ENCODE data around the gene ELAVL4.

The ELAVL4 gene

GRCh38 chr1:50197216-50197615, 88.5 kb downstream of the ELAVL4 start:
- Histone ChIP-seq H3K9me3 (ENCODE audit: control insufficient read depth, low read length) (no peaks in the 10 kb centered on the region), H3K4me1 (ENCODE audit: control insufficient read depth, insufficient read depth, low read length) (no peaks in the 10 kb centered on the region), H3K4me3 (ENCODE audit: insufficient read depth, low read depth, low read length) (no peak overlapping the region), H3K27me3 (ENCODE audit: control insufficient read depth, insufficient read depth, low read length, poor library complexity, severe bottlenecking) (no peaks in the 10 kb centered on the region), H3K27ac (ENCODE audit: insufficient read depth, low read depth, low read length, poor library complexity, severe bottlenecking) (no peak overlapping the region), H3K36me3 (ENCODE audit: control insufficient read depth, insufficient read depth, low read length) (no peaks in the 10 kb centered on the region)
- WGBS, 2 experiments: 83 to 92% methylated on average over 3 of the region's 3 CpGs

GRCh38 chr1:50208315-50208714, 99.6 kb downstream of the ELAVL4 start:
- Histone ChIP-seq H3K4me3 (ENCODE audit: insufficient read depth, low read depth, low read length) (no peak overlapping the region), H3K36me3 (ENCODE audit: control insufficient read depth, insufficient read depth, low read length) (no peaks in the 10 kb centered on the region), H3K27me3 (ENCODE audit: control insufficient read depth, insufficient read depth, low read length, poor library complexity, severe bottlenecking) (no peaks in the 10 kb centered on the region), H3K9me3 (ENCODE audit: control insufficient read depth, low read length) (no peaks in the 10 kb centered on the region), H3K4me1 (ENCODE audit: control insufficient read depth, insufficient read depth, low read length) (no peaks in the 10 kb centered on the region), H3K27ac (ENCODE audit: insufficient read depth, low read depth, low read length, poor library complexity, severe bottlenecking) (no peak overlapping the region)
- 32 to 57% methylated on average over 2 of the region's 2 CpGs for WGBS, 2 experiments

- Histone ChIP-seq H3K36me3 (ENCODE audit: control insufficient read depth, insufficient read depth, low read length) (no peaks in the 10 kb centered on the region), H3K9me3 (ENCODE audit: control insufficient read depth, low read length) (no peaks in the 10 kb centered on the region), H3K4me3 (ENCODE audit: insufficient read depth, low read depth, low read length) (no peak overlapping the region), H3K27ac (ENCODE audit: insufficient read depth, low read depth, low read length, poor library complexity, severe bottlenecking) (no peak overlapping the region), H3K4me1 (ENCODE audit: control insufficient read depth, insufficient read depth, low read length) (no peaks in the 10 kb centered on the region), H3K27me3 (ENCODE audit: control insufficient read depth, insufficient read depth, low read length, poor library complexity, severe bottlenecking) (no peaks in the 10 kb centered on the region)
- 46 to 55% methylated on average over 1 of the region's 1 CpG for WGBS, 2 experiments
Observed at GRCh38 chr1:50208756-50209155, 100.0 kb downstream of the ELAVL4 start.

GRCh38 chr1:50209749-50210148, 101.0 kb downstream of the ELAVL4 start:
- H3K27ac ChIP-seq (ENCODE audit: insufficient read depth, low read depth, low read length, poor library complexity, severe bottlenecking): no peak overlapping the region
- 81 to 85% methylated on average over 1 of the region's 1 CpG for WGBS, 2 experiments
- no peaks in the 10 kb centered on the region for H3K36me3 ChIP-seq (ENCODE audit: control insufficient read depth, insufficient read depth, low read length)
- H3K9me3 ChIP-seq (ENCODE audit: control insufficient read depth, low read length): no peaks in the 10 kb centered on the region
- H3K4me1 ChIP-seq (ENCODE audit: control insufficient read depth, insufficient read depth, low read length): no peaks in the 10 kb centered on the region
- no peak overlapping the region for H3K4me3 ChIP-seq (ENCODE audit: insufficient read depth, low read depth, low read length)
- H3K27me3 ChIP-seq (ENCODE audit: control insufficient read depth, insufficient read depth, low read length, poor library complexity, severe bottlenecking): no peaks in the 10 kb centered on the region

GRCh38 chr1:50213505-50213904, 104.8 kb downstream of the ELAVL4 start:
- Histone ChIP-seq H3K4me1 (ENCODE audit: control insufficient read depth, insufficient read depth, low read length) (no peaks in the 10 kb centered on the region), H3K27me3 (ENCODE audit: control insufficient read depth, insufficient read depth, low read length, poor library complexity, severe bottlenecking) (no peaks in the 10 kb centered on the region), H3K4me3 (ENCODE audit: insufficient read depth, low read depth, low read length) (no peak overlapping the region), H3K27ac (ENCODE audit: insufficient read depth, low read depth, low read length, poor library complexity, severe bottlenecking) (no peak overlapping the region), H3K9me3 (ENCODE audit: control insufficient read depth, low read length) (peaks cover 2% of the 10 kb centered on the region), H3K36me3 (ENCODE audit: control insufficient read depth, insufficient read depth, low read length) (no peaks in the 10 kb centered on the region)
- WGBS, 2 experiments: 51 to 58% methylated on average over 3 of the region's 3 CpGs

GRCh38 chr1:50214717-50215116, 106.0 kb downstream of the ELAVL4 start:
- Histone ChIP-seq H3K9me3 (ENCODE audit: control insufficient read depth, low read length) (peaks cover 2% of the 10 kb centered on the region), H3K4me1 (ENCODE audit: control insufficient read depth, insufficient read depth, low read length) (no peaks in the 10 kb centered on the region), H3K27me3 (ENCODE audit: control insufficient read depth, insufficient read depth, low read length, poor library complexity, severe bottlenecking) (no peaks in the 10 kb centered on the region), H3K36me3 (ENCODE audit: control insufficient read depth, insufficient read depth, low read length) (no peaks in the 10 kb centered on the region), H3K27ac (ENCODE audit: insufficient read depth, low read depth, low read length, poor library complexity, severe bottlenecking) (no peak overlapping the region), H3K4me3 (ENCODE audit: insufficient read depth, low read depth, low read length) (no peak overlapping the region)
- 80 to 85% methylated on average over 8 of the region's 8 CpGs for WGBS, 2 experiments

GRCh38 chr1:50218344-50219120, 109.8 kb downstream of the ELAVL4 start:
- Histone ChIP-seq H3K9me3 (ENCODE audit: control insufficient read depth, low read length) (peaks cover 2% of the 10 kb centered on the region), H3K27me3 (ENCODE audit: control insufficient read depth, insufficient read depth, low read length, poor library complexity, severe bottlenecking) (no peaks in the 10 kb centered on the region)

GRCh38 chr1:50228871-50229384, 120.2 kb downstream of the ELAVL4 start:
- 66 to 80% methylated on average over 4 of the region's 4 CpGs for WGBS, 2 experiments
- Histone ChIP-seq H3K9me3 (ENCODE audit: control insufficient read depth, low read length) (no peaks in the 10 kb centered on the region), H3K36me3 (ENCODE audit: control insufficient read depth, insufficient read depth, low read length) (no peaks in the 10 kb centered on the region), H3K4me3 (ENCODE audit: insufficient read depth, low read depth, low read length) (no peak overlapping the region), H3K27ac (ENCODE audit: insufficient read depth, low read depth, low read length, poor library complexity, severe bottlenecking) (no peak overlapping the region), H3K4me1 (ENCODE audit: control insufficient read depth, insufficient read depth, low read length) (no peaks in the 10 kb centered on the region), H3K27me3 (ENCODE audit: control insufficient read depth, insufficient read depth, low read length, poor library complexity, severe bottlenecking) (no peaks in the 10 kb centered on the region)

More at GRCh38 chr1:50218344-50219120, 109.8 kb downstream of the ELAVL4 start:
- no peak overlapping the region for H3K4me3 ChIP-seq (ENCODE audit: insufficient read depth, low read depth, low read length)
- H3K27ac ChIP-seq (ENCODE audit: insufficient read depth, low read depth, low read length, poor library complexity, severe bottlenecking): no peak overlapping the region
- no peaks in the 10 kb centered on the region for H3K36me3 ChIP-seq (ENCODE audit: control insufficient read depth, insufficient read depth, low read length)
- WGBS, 2 experiments: 75 to 76% methylated on average over 7 of the region's 7 CpGs
- no peaks in the 10 kb centered on the region for H3K4me1 ChIP-seq (ENCODE audit: control insufficient read depth, insufficient read depth, low read length)

GRCh38 chr1:50231209-50231608, 122.5 kb downstream of the ELAVL4 start:
- WGBS, 2 experiments: 72 to 73% methylated on average over 5 of the region's 5 CpGs
- H3K27ac ChIP-seq (ENCODE audit: insufficient read depth, low read depth, low read length, poor library complexity, severe bottlenecking): no peak overlapping the region
- no peak overlapping the region for H3K4me3 ChIP-seq (ENCODE audit: insufficient read depth, low read depth, low read length)
- H3K4me1 ChIP-seq (ENCODE audit: control insufficient read depth, insufficient read depth, low read length): no peaks in the 10 kb centered on the region
- no peaks in the 10 kb centered on the region for H3K27me3 ChIP-seq (ENCODE audit: control insufficient read depth, insufficient read depth, low read length, poor library complexity, severe bottlenecking)
- no peaks in the 10 kb centered on the region for H3K9me3 ChIP-seq (ENCODE audit: control insufficient read depth, low read length)
- H3K36me3 ChIP-seq (ENCODE audit: control insufficient read depth, insufficient read depth, low read length): no peaks in the 10 kb centered on the region

GRCh38 chr1:50232336-50232735, 123.6 kb downstream of the ELAVL4 start:
- no peaks in the 10 kb centered on the region for H3K9me3 ChIP-seq (ENCODE audit: control insufficient read depth, low read length)
- H3K4me1 ChIP-seq (ENCODE audit: control insufficient read depth, insufficient read depth, low read length): no peaks in the 10 kb centered on the region
- no peaks in the 10 kb centered on the region for H3K27me3 ChIP-seq (ENCODE audit: control insufficient read depth, insufficient read depth, low read length, poor library complexity, severe bottlenecking)
- H3K4me3 ChIP-seq (ENCODE audit: insufficient read depth, low read depth, low read length): no peak overlapping the region
- H3K27ac ChIP-seq (ENCODE audit: insufficient read depth, low read depth, low read length, poor library complexity, severe bottlenecking): no peak overlapping the region
- H3K36me3 ChIP-seq (ENCODE audit: control insufficient read depth, insufficient read depth, low read length): no peaks in the 10 kb centered on the region
- 65 to 67% methylated on average over 3 of the region's 3 CpGs for WGBS, 2 experiments

Measured in ectodermal cell (in vitro differentiated cells).